Progenitor cell of endocrine pancreas (in vitro differentiated cells): Measurements from ENCODE around the gene ZNF776. TPM values are rescaled to one million over a fixed set of nuclear protein-coding genes. Genes with fewer than 3 reads are reported as not detected.

Source experiments
- DNase-seq: peaks from one replicate; pipeline ENCODE4 v3.0.0; 2021; ENCODE audit warnings: low spot score; ENCODE audit not compliant: unreplicated experiment
- H3K27ac Mint-ChIP-seq: 2 replicates; pipeline ENCODE4 v1.8.0; 2021; ENCODE audit warnings: mild to moderate bottlenecking, moderate library complexity, mixed read lengths
- H3K27me3 Mint-ChIP-seq: 2 replicates; pipeline ENCODE4 v1.8.0; 2021; ENCODE audit warnings: mixed read lengths
- H3K36me3 Mint-ChIP-seq: 2 replicates; pipeline ENCODE4 v1.8.0; 2022; ENCODE audit warnings: mixed read lengths; ENCODE audit not compliant: insufficient read depth
- H3K4me1 Mint-ChIP-seq: 2 replicates; pipeline ENCODE4 v1.8.0; 2021; ENCODE audit warnings: low read depth, mixed read lengths
- H3K4me3 Mint-ChIP-seq: 2 replicates; pipeline ENCODE4 v1.8.0; 2021; ENCODE audit warnings: low read depth, mild to moderate bottlenecking, moderate library complexity, mixed read lengths
- H3K9me3 Mint-ChIP-seq: 2 replicates; pipeline ENCODE4 v1.8.0; 2021; ENCODE audit warnings: low read depth, mixed read lengths
- total RNA-seq: library from RNA; stranded (reverse); gene quantifications from 2 replicates; pipeline ENCODE4 v1.2.1, GENCODE V29; 2021
- TF ChIP-seq, protein P1 (sequence below): fragments of 200-600 bp; sonication (generic); IDR thresholded peaks from one replicate; pipeline ENCODE4 v1.5.0; 2021; ENCODE audit warnings: antibody characterized with exemption, mild to moderate bottlenecking; ENCODE audit not compliant: unreplicated experiment

The ZNF776 gene
- total RNA-seq, 1 donor from 2014 or later = 35.3 TPM

DNA sequence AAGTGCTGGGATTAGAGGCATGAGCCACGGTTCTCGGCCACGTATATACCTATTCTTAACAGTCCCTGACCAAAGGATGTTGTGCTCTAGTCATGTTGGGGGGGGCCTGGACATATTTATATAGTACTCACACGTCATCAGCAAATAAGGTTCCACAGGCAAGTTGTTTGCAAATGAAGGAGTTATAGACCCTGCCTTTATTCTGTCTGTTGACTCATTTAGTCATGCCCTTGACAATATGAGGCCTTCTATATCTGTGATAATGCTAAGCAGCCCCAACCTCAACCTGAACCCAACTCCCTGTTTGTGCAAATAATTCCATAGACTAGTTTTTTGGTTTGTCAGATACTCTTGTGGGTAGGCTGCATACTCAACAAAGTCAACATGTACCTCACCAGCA, 31.7 kb downstream of the ZNF776 start:
- Mint-ChIP-seq H3K4me3 (no peak overlapping the region), H3K27ac (no peak overlapping the region), H3K36me3 (peaks cover 77% of the 10 kb centered on the region), H3K27me3 (no peaks in the 10 kb centered on the region), H3K4me1 (no peaks in the 10 kb centered on the region), H3K9me3 (peaks cover 53% of the 10 kb centered on the region)
- TF ChIP-seq, protein P1, sequence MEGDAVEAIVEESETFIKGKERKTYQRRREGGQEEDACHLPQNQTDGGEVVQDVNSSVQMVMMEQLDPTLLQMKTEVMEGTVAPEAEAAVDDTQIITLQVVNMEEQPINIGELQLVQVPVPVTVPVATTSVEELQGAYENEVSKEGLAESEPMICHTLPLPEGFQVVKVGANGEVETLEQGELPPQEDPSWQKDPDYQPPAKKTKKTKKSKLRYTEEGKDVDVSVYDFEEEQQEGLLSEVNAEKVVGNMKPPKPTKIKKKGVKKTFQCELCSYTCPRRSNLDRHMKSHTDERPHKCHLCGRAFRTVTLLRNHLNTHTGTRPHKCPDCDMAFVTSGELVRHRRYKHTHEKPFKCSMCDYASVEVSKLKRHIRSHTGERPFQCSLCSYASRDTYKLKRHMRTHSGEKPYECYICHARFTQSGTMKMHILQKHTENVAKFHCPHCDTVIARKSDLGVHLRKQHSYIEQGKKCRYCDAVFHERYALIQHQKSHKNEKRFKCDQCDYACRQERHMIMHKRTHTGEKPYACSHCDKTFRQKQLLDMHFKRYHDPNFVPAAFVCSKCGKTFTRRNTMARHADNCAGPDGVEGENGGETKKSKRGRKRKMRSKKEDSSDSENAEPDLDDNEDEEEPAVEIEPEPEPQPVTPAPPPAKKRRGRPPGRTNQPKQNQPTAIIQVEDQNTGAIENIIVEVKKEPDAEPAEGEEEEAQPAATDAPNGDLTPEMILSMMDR = no peak
- no peak for DNase-seq

GRCh38 chr19:57779220-57779845, 32.7 kb downstream of the ZNF776 start:
- TF ChIP-seq, protein P1 = no peak

DNA sequence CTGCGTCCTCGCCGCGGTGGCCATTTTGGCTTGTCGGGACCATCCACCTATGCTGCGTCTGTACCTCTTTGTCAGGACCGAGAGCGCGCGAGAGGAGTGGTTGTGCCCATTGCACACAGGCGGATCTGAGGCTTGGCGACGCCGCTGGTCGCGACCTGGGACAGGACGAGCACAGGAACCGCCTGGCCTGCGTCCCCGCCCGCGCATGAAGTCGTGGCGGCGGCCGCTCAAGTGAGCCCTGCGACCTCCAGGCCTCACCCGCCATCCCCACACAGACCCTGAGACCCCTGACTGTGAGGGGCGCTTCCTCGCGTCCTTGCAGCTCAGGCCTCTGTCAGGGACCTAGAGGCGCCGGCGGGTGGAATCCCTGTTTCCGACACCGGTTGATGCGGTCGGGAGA, 39.7 kb downstream of the ZNF776 start:
- Mint-ChIP-seq H3K36me3 (peaks cover 54% of the 10 kb centered on the region), H3K27ac (no peak overlapping the region), H3K27me3 (no peaks in the 10 kb centered on the region), H3K9me3 (peaks cover 6% of the 10 kb centered on the region), H3K4me1 (no peaks in the 10 kb centered on the region), H3K4me3 (no peak overlapping the region)
- no peak for DNase-seq
- TF ChIP-seq, protein P1 = no peak

More at GRCh38 chr19:57779220-57779845, 32.7 kb downstream of the ZNF776 start:
- Mint-ChIP-seq H3K4me3 (no peak overlapping the region), H3K27ac (no peak overlapping the region), H3K27me3 (no peaks in the 10 kb centered on the region), H3K9me3 (peaks cover 49% of the 10 kb centered on the region), H3K4me1 (no peaks in the 10 kb centered on the region), H3K36me3 (peaks cover 73% of the 10 kb centered on the region)
- no peak for DNase-seq

- peaks cover 52% of the 10 kb centered on the region for H3K36me3 Mint-ChIP-seq
- H3K4me3 Mint-ChIP-seq = no peak overlapping the region
- no peak for DNase-seq
- TF ChIP-seq, protein P1 = no peak
- peaks cover 6% of the 10 kb centered on the region for H3K9me3 Mint-ChIP-seq
- no peaks in the 10 kb centered on the region for H3K27me3 Mint-ChIP-seq
- no peaks in the 10 kb centered on the region for H3K4me1 Mint-ChIP-seq
- H3K27ac Mint-ChIP-seq = no peak overlapping the region
Observed at GRCh38 chr19:57786906-57787305, 40.3 kb downstream of the ZNF776 start.

DNA sequence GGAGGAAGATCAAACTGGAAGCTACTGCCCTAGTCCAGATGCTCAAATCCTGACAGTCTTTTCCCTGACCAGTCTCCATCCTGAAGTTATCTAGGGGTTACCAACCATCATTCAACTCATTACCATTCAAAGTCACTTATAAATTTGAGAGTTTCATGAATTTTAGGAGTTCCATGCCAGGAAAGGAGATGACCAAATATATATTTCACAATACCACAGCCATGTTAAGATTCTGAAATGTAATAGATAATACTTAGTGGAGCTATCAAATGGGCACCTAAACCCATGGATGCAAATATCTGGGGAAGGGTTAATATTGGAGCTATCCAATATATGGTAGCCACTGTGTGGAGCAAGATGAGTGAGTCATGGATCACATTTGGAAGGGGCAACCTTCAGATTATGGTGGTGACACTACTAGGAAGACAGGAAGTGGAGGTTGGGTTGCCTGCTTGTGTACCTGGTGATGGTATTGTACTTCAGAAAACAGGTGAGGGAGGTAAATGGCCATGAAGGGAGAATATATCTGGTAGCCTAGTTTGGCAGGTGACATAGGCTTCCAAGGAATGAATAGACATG, 41.6 kb downstream of the ZNF776 start:
- Mint-ChIP-seq H3K36me3 (peaks cover 50% of the 10 kb centered on the region), H3K27me3 (no peaks in the 10 kb centered on the region), H3K4me1 (no peaks in the 10 kb centered on the region), H3K27ac (no peak overlapping the region), H3K4me3 (no peak overlapping the region), H3K9me3 (peaks cover 6% of the 10 kb centered on the region)
- DNase-seq = no peak
- TF ChIP-seq, protein P1 = no peak
